Endothelial cell (in vitro differentiated cells): ENCODE measurements around the gene MKRN1. TPM values are rescaled to one million over a fixed set of nuclear protein-coding genes. Genes with fewer than 3 reads are reported as not detected.
A peak's percentile ranks its signal among the peaks of the same experiment; 100 is the strongest.

Experiments used
- DNase-seq: peaks from one replicate; pipeline ENCODE4 v3.0.0; 2021; ENCODE audit warnings: low spot score
- H3K27ac Mint-ChIP-seq: one replicate; pipeline ENCODE4 v1.8.0; 2021; ENCODE audit warnings: mixed read lengths, inconsistent platforms; ENCODE audit not compliant: unreplicated experiment
- H3K27me3 Mint-ChIP-seq: one replicate; pipeline ENCODE4 v1.8.0; 2021; ENCODE audit warnings: mild to moderate bottlenecking, moderate library complexity, mixed read lengths, inconsistent platforms; ENCODE audit not compliant: unreplicated experiment
- H3K36me3 Mint-ChIP-seq: one replicate; pipeline ENCODE4 v1.8.0; 2021; ENCODE audit warnings: mild to moderate bottlenecking, low read depth, mixed read lengths, inconsistent platforms; ENCODE audit not compliant: unreplicated experiment
- H3K4me1 Mint-ChIP-seq: one replicate; pipeline ENCODE4 v1.8.0; 2021; ENCODE audit warnings: mild to moderate bottlenecking, mixed read lengths, inconsistent platforms; ENCODE audit not compliant: unreplicated experiment
- H3K4me3 Mint-ChIP-seq: one replicate; pipeline ENCODE4 v1.8.0; 2021; ENCODE audit warnings: mild to moderate bottlenecking, mixed read lengths, inconsistent platforms; ENCODE audit not compliant: unreplicated experiment
- H3K9me3 Mint-ChIP-seq: one replicate; pipeline ENCODE4 v1.8.0; 2021; ENCODE audit warnings: mixed read lengths, inconsistent platforms; ENCODE audit not compliant: unreplicated experiment
- CTCF ChIP-seq: fragments of 200-600 bp; sonication (generic); IDR thresholded peaks from one replicate; pipeline ENCODE4 v1.5.0; 2021; ENCODE audit warnings: antibody characterized with exemption; ENCODE audit not compliant: unreplicated experiment
- total RNA-seq: library from RNA; stranded (reverse); fragmentation: NEBNext Ultra II Directional; extraction: Animal tissue kit (Norgen Biotek cat#: 25700); gene quantifications from one replicate; pipeline ENCODE4 v1.2.1, GENCODE V29; 2021; ENCODE audit not compliant: unreplicated experiment

MKRN1 gene
- total RNA-seq, 1 donor from 2014 or later = 79.9 TPM

- DNase-seq = no peak
- no peaks in the 10 kb centered on the region for H3K9me3 Mint-ChIP-seq
- H3K27me3 Mint-ChIP-seq = peaks cover 1% of the 10 kb centered on the region
- no peak for TF ChIP-seq CTCF
- H3K36me3 Mint-ChIP-seq = no peaks in the 10 kb centered on the region
- peaks cover 15% of the 10 kb centered on the region for H3K4me1 Mint-ChIP-seq
- H3K27ac Mint-ChIP-seq = peak overlapping the region; percentile 61
- H3K4me3 Mint-ChIP-seq = no peak overlapping the region
Observed at GRCh38 chr7:140485500-140486265, 6.4 kb upstream of the MKRN1 start.

DNA sequence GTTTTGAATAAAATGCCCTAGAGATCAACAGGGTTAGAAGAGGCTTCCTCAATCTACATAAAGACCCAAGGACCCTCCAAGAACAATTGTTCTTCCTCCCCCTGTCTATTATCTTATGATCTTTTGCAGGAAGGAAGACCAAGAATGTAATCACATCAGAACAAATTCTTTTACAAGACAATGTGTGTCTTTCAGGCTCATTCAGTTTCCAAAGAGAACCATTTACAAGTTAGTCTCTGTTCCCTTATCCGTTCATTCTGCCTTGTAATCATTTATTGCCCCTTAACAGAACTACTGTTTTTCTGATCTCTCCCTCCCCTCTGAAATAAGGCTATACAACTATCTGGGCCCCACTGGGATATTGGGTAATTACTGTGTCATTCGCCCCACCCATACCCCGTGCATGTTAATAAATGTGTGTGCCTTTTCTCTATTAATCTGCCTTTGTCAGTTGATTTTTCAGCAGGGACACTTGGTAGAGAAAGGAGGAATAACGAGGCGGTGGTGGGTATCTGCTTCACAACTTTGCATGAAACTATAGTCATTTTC, 5.7 kb upstream of the MKRN1 start:
- Mint-ChIP-seq H3K27ac (peak overlapping the region; percentile 61), H3K27me3 (peaks cover 1% of the 10 kb centered on the region), H3K4me3 (no peak overlapping the region), H3K9me3 (no peaks in the 10 kb centered on the region), H3K36me3 (no peaks in the 10 kb centered on the region), H3K4me1 (peaks cover 15% of the 10 kb centered on the region)
- no peak for DNase-seq
- no peak for TF ChIP-seq CTCF

DNA sequence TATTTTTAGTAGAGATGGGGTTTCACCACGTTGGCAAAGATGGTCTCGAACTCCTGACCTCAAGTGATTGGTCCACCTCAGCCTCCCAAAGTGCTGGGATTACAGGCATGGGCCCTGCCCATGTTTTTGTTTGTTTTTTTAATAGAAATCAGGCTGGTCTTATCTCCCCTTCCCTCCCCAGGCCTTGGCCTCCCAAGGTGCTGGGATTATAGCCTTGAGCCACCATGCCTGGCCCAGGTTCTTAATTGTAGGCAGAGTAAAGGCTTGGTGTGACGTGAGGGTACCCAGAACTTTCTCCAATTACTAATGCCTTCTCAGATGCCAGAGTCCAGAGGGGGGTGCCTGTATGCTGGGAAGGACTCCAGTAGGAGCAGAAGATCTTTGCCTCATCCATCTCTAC, 5.2 kb upstream of the MKRN1 start:
- no peak for DNase-seq
- no peak for TF ChIP-seq CTCF
- H3K4me1 Mint-ChIP-seq = peaks cover 17% of the 10 kb centered on the region
- no peak overlapping the region for H3K4me3 Mint-ChIP-seq
- H3K27ac Mint-ChIP-seq = peak overlapping the region; percentile 10
- no peaks in the 10 kb centered on the region for H3K36me3 Mint-ChIP-seq
- H3K27me3 Mint-ChIP-seq = peaks cover 6% of the 10 kb centered on the region
- no peaks in the 10 kb centered on the region for H3K9me3 Mint-ChIP-seq

- peaks cover 9% of the 10 kb centered on the region for H3K27me3 Mint-ChIP-seq
- no peaks in the 10 kb centered on the region for H3K9me3 Mint-ChIP-seq
- no peak for TF ChIP-seq CTCF
- DNase-seq = no peak
- peak overlapping the region; percentile 99 for H3K4me3 Mint-ChIP-seq
- peak overlapping the region; percentile 77 for H3K27ac Mint-ChIP-seq
- peaks cover 4% of the 10 kb centered on the region for H3K36me3 Mint-ChIP-seq
- peaks cover 28% of the 10 kb centered on the region for H3K4me1 Mint-ChIP-seq
Observed at GRCh38 chr7:140479739-140480084, 407 bp upstream of the MKRN1 start.
